GM18505 (cell line): ENCODE results near the gene BANF2.

ENCODE experiments used
- ATAC-seq: cut with Tn5 transposase; IDR thresholded peaks from one replicate; pipeline ENCODE4 v1.9.1; 2021; ENCODE audit not compliant: unreplicated experiment
- POLR2A ChIP-seq: IDR thresholded peaks from 4 replicates; pipeline ENCODE4 v1.6.1; 2011; ENCODE audit warnings: borderline replicate concordance; ENCODE audit not compliant: insufficient read depth, insufficient read length; ENCODE audit errors: extremely low read depth

BANF2 gene

DNA sequence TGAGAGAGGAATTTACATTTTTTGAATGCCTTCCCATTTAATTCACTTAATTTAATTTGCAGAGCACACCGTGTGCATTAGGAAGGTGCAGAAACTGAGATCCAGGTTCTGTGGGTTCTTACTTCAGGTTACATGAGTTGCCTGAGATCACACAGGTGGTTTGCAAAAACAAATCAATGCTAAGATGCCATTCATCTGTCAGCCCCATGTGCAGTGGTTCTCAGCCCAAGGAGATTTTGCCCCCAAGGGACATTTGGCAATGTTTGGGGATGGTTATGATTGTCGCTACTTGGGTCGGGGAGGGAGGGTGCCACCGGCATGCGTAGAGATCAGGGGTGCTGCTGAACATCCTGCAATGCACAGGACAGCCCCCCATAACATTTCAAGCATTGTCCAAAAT is 34.6 kb downstream of the BANF2 start:
- no peak for ATAC-seq
- TF ChIP-seq POLR2A, result no peak

DNA sequence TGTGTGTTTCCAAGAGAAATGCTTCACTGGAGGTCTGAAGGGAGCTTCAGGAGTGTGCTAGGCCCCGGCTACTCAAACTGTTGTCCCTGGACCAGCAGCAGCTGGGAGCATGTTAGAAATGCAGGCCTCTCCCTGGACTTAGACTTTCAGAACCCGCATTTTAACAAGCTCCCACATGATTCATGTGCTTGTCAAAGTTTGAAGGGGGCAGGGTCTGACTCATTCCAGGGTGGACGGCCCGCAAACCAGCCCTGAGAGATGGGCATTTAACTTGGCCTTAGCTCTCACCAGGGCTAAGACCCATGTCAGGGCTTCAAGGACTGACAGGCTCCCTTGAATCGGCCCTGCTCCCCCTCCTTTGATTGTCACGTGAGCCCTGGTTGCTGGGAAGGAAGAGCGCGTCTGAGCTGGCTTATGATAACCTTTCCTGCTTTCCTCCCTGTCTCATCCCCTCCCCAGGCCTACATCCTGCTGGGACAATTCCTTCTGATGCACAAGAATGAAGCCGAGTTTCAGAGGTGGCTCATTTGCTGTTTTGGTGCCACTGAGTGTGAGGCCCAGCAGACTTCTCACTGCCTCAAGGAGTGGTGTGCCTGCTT is 35.5 kb downstream of the BANF2 start:
- no peak for ATAC-seq

DNA sequence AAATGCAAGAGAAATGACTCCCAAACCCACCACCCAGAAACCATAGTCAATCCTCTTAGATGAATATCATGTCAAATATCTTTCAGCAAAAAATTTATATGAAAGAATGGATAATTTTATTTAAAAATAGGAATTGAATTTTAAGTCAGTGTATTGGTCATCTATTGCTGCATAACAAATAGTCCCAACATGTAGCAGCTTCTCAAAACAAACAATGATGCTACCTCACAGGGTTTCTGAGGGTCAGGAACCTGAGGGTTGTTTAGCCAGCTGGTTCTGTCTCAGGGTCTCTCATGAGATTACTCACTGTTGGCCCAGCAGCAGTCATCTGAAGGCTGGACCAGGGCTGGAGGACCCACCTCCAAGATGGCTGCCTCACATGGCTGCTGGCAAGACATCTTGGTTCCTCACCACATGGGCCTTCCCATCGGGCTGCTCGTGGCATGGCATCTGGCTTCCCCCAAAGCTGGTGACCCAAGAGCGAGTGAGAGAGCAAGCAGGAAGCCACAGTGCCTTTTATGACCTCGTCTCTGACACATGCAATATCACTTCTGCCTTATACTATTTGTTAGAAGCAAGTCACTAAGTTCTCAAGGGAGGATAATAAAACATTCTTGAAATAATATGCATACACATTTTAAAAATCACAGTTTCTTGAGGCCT is 36.3 kb downstream of the BANF2 start:
- TF ChIP-seq POLR2A, result no peak
- ATAC-seq, result no peak

More for the DNA sequence above, 35.5 kb downstream of the BANF2 start:
- no peak for TF ChIP-seq POLR2A

DNA sequence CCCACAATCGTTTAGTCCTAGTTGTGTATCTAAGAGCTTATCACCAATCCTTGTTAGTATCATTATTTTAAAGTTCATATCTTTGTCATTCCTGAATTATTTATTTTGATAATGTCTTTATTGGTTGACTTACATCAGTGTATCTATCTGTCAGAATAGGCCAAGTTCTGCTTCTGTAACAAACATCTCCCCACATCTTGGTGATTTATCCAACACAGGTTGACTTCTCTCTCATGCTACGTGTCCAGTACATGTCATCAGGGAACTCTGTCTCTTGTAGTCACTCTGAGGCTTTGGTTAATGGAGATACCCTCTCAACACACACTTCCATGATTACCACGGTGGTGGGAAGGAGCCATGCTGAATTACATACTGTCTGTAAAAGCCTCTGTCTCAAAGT is 38.4 kb downstream of the BANF2 start:
- no peak for TF ChIP-seq POLR2A
- ATAC-seq, result no peak

DNA sequence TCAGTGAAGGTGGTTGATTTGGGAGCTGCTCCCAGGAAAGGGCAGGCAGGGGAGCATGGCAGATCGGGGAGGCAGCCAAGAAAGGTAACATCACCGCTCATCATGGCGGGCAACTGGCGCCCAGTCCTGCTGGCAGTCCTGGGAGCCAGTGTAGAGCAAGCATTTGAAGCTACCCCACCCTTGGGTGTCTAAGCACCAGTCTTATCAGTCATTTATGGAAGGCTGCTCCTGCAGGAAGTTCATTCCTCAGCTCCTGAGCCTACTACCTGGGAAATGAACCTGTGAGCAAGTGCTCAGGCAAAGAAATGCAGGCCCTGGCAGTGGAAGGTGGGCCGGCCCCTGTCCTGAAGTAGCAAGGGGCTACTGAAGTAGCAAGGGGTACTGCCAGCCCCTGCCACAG is 41.5 kb downstream of the BANF2 start:
- no peak for ATAC-seq
- no peak for TF ChIP-seq POLR2A

DNA sequence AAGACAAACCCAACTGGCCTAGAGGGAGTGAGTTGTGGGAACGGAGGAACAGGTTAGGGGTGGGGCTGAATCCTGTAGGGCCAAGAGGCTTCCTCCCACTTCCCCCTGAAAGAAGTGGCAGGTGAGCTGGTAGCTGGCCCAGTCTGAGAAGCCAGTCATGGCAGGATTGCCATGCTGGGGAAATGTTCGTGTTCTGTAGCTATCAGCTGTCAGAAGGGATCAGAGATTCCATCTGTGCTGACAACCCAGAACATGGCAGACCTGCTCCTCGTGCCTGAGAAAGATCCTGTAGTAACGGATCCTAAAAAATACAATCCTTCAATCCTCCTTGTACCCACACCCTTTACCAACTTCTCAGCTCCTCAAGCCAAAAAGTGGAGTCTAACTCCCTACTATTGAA is 43.0 kb downstream of the BANF2 start:
- ATAC-seq, result no peak
- no peak for TF ChIP-seq POLR2A

DNA sequence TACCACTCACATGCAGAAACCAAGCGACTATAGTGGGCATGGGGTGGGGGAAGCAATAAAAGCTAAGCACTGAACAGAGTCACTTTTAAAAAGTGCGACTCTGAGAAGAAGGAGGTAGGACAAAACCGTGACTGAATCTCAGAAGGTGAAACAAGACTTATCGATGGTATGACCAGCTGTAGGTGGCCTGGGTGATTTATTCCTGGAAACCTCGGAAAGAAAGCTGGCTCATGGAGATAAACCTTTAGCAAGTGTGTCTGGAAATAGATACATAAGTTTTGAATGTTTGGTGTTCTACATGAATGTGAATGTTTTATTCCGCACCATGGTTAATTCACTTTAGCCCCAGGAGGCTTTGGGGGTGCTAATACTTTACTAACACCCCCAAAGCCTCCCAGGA is 43.9 kb downstream of the BANF2 start:
- no peak for ATAC-seq
- TF ChIP-seq POLR2A, result no peak

DNA sequence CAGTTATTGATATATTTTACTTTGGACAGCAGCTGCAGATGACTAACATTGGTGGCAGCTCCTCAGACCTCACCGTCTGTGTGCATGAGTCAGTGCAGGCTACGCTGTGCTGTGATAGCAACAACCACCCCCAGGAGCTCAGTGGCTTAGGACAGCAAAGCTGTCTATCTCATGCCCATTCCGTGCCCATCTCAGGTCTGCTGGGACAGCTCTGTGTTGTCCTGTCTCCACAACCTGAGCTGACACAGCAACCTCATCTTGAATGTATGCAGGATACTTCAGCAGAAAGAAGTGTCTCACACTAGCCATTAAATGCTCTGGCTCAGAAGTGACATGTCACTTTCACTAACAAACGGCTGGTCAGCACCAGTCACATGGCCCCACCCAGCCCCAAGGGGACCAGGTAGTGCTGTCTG is 47.7 kb downstream of the BANF2 start:
- no peak for ATAC-seq
- TF ChIP-seq POLR2A, result no peak

DNA sequence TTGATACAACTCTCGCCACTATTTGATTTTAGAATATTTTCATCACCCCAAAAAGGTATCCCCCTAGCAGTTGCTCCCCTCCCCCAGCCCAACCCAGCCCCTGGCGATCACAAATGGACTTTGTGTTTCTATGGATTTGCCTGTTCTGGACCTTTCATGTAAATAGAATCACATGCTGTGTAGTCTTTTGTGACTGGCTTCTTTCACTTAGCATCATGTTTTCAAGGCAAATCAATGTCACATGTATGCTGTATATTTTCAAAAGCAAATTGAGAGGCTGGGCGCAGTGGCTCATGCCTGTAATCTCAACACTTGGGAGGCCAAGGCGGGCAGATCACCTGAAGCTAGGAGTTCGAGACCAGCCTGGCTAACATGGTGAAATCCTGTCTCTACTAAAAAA is 48.5 kb downstream of the BANF2 start:
- no peak for TF ChIP-seq POLR2A
- ATAC-seq, result no peak

DNA sequence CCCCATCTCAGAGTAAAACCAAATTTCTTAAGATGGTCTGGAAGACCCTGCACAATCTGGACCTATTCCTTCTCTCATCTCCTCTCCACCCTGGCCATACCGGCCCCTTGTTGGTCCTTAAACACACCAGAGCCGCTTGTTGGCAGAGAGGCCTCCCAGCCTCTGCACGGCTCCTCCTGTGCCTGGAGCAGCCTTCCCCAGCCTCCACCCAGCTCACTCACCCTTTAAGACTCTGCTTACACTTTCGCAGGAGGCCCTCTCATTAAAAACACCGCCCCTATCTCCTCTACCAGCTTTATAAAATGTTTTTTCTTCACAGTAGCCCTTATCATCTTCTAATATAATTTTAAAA is 49.8 kb downstream of the BANF2 start:
- TF ChIP-seq POLR2A, result no peak

DNA sequence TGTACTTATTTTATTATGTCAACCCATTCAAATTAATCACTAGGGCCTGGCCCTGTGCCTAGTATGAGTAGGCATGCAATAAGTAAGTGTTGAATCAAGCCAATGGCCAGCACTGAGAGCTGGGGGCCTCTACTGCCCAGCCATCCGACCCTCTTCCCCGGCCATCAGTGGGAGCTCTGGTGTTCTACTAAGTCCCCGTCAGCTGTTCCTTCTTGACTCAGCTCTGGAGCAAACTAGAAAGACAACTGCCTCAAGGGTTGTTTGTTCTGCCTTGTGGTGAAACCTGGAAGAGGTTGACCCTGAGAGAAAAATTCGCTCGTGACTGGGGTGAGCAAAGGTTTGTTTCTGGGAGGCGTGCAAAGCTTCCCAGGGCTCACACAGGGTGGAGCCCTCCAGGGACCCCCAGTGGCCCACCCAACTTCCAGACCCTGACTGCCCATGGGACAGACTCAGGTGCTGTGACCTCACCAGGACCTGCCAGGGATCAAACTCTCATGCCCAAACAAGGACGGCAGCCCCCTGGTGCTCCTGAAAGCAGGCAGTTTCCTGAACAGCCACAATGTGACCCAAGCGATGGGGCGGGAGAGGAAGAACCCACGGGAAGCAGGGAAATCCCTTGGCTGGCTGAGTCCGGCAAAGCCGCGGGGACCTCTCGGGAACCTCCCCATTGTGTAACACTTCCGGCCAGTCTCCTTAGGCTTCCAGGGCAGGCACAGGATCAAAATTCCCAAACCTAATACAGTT is 50.4 kb downstream of the BANF2 start:
- no peak for ATAC-seq
- TF ChIP-seq POLR2A, result no peak

More for the DNA sequence above, 49.8 kb downstream of the BANF2 start:
- ATAC-seq, result no peak

DNA sequence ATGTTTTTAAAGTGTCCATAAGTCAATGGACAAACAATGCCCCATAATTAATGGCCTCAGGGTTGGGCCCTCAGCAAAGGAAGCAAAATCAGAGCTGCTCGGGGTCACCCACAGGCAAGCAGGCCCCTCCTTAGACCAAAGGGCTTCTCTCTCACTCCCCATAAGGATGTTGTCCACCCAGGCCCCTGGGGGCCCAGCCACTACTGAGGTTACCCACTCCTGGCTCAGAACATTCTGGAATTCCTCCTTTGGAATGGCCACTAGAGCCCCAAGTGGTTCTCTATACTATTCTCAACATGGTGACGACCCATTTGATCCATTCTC is 50.9 kb downstream of the BANF2 start:
- no peak for ATAC-seq
- TF ChIP-seq POLR2A, result no peak

DNA sequence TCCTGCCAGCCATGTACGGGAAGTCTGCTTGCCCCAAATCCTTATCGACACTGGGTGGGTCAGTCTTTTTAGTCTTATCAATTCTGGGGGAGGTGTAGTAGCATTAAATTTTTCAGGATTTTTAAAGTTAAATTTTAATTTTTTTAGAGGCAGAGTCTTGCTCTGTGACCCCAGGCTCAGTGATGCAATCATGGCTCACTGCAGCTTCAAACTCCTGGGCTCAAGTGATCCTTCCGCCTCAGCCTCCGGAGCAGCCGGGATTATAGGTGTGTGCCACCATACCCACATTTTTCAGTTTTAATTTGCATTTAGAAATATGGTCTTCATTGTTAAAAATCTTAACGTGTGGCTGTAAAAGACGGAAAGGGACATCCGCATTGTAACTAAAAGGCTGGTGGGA is 51.9 kb downstream of the BANF2 start:
- no peak for TF ChIP-seq POLR2A
- no peak for ATAC-seq

DNA sequence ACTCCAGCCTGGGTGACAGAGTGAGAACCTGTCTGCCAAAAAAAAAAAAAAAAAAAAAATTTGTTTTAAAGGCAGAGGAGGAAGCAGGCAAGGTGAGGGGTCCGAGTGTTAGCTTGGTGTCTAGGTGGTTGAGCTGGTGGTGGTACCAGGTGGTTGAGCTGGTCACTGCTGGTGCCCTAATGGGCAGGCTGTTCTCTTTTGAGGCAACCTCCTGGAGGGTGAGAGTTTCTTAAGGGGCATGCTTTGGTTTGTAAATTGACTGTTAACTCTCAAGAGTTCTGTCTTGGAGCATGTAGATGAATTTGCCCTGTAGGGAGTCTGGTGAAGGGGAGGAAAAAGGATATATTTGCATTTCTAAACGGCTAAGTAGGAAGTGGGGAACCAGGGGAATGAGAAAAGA is 52.7 kb downstream of the BANF2 start:
- no peak for TF ChIP-seq POLR2A
- no peak for ATAC-seq
